GM12865 (cell line): ENCODE data around the gene IFI30.

Experiments
- DNase-seq: peaks from one replicate; pipeline ENCODE4 v3.0.0; 2010; ENCODE audit warnings: low read depth
- H3K4me3 ChIP-seq: 2 replicates; pipeline ENCODE4 v1.5.1; 2011; ENCODE audit warnings: mild to moderate bottlenecking, low read depth, low read length, control low read depth
- TF ChIP-seq, protein P1 (sequence below): IDR thresholded peaks from 2 replicates; pipeline ENCODE4 v1.5.1; 2011; ENCODE audit warnings: low read length, control low read depth, low read depth, inconsistent platforms; ENCODE audit not compliant: insufficient read depth; ENCODE audit errors: missing control alignments

The IFI30 gene

DNA sequence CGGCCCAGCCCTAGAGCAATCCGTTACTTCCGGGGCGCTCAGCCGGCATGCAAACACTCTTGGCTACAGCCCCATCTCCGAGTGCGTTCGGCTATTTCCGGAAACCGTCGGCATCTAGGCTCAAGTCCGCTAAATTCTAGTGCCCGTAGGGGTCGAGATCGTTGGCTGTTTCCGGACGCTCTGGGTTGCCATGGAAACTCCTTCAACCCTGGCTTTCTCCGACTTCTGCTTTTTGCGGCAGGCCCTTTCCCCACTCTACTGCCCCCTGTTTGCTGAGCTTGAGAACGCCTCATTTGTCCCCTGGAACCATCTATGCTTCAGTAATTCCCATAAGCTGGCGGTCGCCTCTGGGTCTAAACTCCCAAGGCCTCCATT is 21.2 kb upstream of the IFI30 start:
- peak; percentile 100 for DNase-seq
- TF ChIP-seq, protein P1, sequence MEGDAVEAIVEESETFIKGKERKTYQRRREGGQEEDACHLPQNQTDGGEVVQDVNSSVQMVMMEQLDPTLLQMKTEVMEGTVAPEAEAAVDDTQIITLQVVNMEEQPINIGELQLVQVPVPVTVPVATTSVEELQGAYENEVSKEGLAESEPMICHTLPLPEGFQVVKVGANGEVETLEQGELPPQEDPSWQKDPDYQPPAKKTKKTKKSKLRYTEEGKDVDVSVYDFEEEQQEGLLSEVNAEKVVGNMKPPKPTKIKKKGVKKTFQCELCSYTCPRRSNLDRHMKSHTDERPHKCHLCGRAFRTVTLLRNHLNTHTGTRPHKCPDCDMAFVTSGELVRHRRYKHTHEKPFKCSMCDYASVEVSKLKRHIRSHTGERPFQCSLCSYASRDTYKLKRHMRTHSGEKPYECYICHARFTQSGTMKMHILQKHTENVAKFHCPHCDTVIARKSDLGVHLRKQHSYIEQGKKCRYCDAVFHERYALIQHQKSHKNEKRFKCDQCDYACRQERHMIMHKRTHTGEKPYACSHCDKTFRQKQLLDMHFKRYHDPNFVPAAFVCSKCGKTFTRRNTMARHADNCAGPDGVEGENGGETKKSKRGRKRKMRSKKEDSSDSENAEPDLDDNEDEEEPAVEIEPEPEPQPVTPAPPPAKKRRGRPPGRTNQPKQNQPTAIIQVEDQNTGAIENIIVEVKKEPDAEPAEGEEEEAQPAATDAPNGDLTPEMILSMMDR, result peak; percentile 80
- peak overlapping the region; percentile 71 for H3K4me3 ChIP-seq

DNA sequence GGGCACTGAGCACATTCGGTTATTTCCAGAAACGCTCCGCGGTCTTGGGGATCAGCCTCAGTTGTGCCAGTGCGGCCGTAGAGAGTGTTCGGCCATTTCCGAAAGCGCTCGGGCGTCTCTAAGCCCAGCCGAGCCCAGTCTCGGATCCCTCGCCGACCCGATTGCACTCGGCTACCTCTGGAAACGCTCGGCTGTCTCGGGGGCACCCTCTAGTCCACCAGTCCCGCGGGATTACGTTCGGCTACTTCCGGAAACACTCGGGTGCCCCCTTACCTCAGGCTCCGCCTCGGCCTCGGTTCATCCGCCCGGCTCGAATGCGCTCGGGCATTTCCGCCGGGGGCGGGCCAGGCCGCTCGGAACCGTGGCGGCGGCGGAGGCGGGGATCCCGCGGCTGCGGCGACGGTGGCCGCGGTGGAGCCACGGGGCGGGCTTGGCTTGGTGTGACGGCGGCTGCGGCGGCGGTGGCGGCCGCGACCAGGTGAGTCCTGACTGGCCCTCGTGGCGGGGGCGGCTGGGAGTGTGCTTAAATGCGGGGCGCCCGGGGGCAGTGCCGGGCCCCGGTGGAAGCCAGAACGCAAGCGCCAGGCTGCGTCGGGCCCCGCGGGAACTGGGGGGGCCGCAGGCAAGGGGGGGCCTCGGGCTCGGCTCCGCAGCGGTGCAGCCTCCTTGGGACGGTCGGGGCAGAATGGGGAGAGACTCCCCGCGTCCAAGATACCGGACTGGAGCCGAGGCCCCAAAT is 20.6 kb upstream of the IFI30 start, which contains the start of gene PIK3R2:
Gene PIK3R2, plus strand, starts transcription at position 347 of the 739 bp plus-strand sequence. CDS start 2,717 bp downstream, outside the sequence.
- DNase-seq, result peak; percentile 99
- TF ChIP-seq, protein P1, result no peak

DNA sequence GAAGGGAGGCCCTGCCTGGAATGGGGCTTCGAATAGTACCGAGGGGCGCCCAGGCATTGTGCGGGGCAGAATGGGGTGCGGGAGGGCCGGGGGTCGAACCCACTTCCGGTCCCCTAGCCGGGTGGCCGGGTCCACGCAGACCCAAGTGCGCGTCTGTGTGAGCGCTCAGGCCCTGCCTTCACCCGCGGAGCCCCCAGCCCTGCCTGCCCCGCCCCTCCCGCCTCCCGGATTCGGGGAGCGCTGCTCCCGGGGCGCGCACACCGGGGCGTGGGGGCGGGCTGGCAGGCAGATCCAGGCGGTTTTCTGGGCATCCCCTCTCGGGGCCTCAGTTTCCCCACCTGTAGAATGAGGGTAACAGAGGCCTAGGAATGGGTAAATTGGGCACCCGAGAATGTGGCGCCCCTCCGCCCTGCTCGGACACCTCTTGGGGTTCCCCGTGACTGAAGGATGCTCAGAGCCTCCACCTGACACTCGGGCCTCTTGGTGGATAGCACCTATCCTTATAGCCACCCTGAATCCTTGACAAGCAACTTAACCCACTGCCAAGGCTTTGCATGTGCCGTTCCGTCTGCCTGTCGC is 20.0 kb upstream of the IFI30 start:
- H3K4me3 ChIP-seq, result peak overlapping the region; percentile 95
- DNase-seq, result no peak
- TF ChIP-seq, protein P1, result no peak

More for the DNA sequence above, 20.6 kb upstream of the IFI30 start, which contains the start of gene PIK3R2:
- peak within 1 kb of the TSS; percentile 95 for H3K4me3 ChIP-seq

DNA sequence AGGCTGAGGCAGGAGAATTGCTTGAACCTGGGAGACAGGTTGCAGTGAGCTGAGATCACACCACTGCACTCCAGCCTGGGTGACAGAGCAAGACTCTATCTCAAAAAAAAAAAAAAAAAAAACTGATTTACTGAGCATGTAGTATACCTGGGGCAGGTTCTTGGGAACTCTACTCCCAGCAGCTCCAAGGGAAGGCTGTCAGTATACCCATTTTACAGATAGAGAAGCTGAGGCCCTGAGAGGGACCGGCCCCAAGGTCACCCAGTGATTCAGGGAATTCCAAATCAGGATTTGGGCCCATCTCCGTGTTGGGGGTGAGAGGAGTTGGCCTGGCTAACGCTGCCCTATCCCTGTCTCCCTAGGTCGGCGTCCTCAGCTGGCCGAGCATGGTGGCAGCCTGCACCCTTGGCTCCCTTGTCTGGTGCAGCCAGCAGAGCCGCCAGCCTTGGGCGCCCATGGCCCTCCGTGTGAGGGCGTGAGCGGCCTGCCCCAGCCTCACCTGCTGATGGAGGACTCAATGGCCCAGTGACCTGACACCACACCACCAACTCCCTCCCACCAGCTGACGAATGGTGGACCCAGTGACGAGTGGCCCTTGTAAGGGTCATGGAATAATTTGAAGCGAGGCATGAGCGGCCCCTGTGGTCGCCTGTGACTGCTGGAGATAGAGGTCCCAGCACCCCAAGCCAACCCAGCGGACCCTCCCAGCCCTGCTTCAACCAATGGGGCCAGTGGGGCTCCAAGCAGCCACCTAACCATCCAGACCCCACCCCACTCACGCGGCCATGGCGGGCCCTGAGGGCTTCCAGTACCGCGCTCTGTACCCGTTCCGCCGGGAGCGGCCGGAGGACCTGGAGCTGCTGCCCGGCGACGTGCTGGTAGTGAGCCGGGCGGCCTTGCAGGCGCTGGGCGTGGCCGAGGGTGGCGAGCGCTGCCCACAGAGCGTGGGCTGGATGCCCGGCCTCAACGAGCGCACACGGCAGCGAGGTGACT is 18.2 kb upstream of the IFI30 start:
- TF ChIP-seq, protein P1, result no peak
- no peak for DNase-seq

DNA sequence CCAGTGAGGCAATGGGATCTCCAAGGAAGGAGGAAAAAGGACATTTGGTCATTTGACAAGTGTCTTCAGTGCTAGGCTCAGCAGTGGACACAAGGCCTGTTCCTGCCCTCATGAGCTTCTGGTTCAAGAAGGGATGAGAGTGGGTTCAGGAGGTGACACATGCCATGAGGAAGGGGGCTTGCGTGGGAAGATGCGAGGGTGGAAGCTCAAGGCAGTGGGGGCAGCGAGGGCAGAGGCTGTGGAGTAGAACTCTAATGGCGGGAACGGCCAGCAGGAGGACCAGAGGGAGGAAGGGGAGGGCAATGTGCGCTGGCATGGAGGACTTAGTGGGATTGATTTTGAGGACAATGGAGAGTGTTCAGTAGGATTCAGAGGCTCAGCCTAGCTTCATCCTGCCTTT is 17.3 kb upstream of the IFI30 start:
- TF ChIP-seq, protein P1, result no peak
- no peak overlapping the region for H3K4me3 ChIP-seq
- DNase-seq, result no peak

More for the DNA sequence above, 18.2 kb upstream of the IFI30 start:
- no peak overlapping the region for H3K4me3 ChIP-seq

DNA sequence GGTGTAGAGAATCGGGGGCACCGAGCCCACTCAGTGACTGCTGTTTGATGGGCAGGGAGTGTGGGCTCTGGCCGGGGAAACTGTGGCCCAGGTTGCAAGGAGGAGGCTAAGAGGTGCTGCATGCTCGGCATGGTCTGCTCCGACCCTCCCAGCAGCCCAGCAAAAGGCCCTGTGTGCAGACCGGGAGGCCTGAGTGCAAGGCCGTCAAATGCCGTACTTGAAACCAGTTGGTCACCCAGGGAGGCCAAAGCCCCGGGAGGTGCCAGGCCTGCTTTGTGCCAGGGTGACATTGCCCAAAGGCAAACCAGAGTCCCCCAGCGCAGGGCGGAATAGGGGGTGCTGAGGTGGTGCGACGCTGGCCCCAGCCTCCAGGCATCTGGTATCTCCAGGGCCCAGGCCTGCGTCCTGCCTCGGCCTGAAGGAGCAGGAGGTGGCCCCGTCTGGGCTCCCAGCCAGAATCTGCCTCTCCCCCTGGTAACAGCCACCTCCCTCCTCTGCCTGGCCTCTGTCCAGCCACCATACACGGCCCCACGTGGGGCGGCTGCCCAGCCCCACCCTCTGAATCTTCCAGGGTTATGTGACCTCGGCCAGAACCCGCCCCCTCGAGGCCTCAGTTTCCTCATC is 16.7 kb upstream of the IFI30 start:
- no peak for DNase-seq
- no peak overlapping the region for H3K4me3 ChIP-seq
- TF ChIP-seq, protein P1, result no peak
